DMS153 treated with DMSO at 0.1 percent for 48 hours (cell line): ENCODE measurements around the gene TMEM151A.
"Not testable (repeated sequence)": the region's sequence is repeated elsewhere in the genome, so short reads cannot be mapped to it uniquely, and the experiment has no call there.

Experiments
- DNase-seq: peaks from one replicate; lab custom pipeline; 2025; ENCODE audit not compliant: unreplicated experiment; lab: John Stamatoyannopoulos, UW

Gene TMEM151A

DNA sequence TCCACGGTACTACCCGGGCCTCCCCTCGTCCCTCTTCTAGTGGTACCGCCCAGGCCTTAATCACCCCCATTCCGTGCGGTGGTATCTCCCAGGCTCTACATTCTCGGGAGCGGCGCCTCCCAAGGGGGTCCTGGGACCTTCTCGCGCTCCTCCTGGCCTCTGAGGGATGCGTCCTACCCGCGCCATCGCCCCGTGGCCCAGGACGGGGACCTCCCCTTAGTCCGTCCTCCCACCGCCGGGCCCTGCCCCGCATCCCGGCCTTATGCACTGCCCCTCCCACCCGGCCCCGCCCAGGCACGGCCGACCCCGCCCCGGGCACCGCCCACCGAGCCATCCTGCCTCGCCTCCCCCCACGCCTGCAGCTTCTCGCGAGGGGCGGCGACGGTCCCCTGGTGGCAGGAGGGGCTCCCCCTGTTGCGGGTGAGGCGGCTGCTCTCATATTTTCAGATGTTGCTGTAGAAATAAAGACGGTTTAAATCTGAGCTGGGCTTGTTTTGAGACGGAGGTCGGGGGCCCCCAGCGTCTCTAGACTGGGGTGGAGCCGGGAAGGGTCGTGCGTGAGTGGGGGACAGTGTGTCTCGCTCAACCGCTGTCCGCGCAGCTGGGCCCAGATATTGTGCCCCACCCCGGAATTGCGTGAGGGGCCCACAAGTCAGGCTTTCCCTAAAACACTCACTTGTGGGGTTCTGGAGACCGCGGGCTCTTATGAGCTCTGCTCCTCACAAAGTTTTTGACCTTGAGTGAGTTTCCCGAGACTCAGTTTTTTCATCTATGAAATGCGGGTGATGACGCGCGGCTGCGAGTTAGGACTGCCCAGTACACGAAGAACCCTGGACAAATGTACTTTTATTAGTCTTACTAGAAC is 24.1 kb upstream of the TMEM151A start:
- peak; percentile 44 for DNase-seq

DNA sequence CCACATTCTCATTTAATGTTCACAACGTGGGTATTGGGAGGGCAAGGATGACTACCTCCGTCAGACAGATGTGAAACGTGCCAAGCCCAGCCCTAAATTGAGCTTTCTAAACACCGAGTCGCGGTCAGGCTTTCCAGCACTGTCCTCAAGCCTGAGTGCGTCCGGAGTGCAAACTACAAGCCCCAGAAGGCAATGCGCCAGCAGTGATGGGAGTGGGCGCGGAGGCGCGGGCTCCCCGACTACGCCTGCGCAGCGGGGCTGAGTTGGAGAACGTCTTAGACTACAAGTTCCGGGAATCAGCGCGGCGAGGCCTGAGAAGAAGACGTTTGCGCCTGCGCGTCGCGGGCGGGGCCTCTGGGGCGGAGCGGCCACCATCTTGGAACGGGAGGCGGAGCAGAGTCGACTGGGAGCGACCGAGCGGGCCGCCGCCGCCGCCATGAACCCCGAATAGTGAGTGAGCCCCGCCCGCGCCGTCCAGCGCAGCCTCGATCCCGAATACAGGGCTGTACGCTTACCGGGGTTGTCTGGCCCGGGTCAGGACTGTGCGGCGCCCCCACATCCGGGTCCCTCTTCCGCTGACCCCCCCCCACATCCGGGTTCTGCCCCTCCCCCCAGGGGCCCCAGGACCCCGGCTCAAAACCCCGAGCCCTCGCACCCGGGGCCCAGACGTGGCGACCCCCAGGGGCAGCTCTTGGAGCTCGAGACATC is 23.3 kb upstream of the TMEM151A start, which contains the start of gene RAB1B:
TSS of gene RAB1B (plus strand) at position 396 of the 708 bp plus-strand sequence. CDS start at position 437, 41 bp downstream.
- DNase-seq = peak; percentile 97

DNA sequence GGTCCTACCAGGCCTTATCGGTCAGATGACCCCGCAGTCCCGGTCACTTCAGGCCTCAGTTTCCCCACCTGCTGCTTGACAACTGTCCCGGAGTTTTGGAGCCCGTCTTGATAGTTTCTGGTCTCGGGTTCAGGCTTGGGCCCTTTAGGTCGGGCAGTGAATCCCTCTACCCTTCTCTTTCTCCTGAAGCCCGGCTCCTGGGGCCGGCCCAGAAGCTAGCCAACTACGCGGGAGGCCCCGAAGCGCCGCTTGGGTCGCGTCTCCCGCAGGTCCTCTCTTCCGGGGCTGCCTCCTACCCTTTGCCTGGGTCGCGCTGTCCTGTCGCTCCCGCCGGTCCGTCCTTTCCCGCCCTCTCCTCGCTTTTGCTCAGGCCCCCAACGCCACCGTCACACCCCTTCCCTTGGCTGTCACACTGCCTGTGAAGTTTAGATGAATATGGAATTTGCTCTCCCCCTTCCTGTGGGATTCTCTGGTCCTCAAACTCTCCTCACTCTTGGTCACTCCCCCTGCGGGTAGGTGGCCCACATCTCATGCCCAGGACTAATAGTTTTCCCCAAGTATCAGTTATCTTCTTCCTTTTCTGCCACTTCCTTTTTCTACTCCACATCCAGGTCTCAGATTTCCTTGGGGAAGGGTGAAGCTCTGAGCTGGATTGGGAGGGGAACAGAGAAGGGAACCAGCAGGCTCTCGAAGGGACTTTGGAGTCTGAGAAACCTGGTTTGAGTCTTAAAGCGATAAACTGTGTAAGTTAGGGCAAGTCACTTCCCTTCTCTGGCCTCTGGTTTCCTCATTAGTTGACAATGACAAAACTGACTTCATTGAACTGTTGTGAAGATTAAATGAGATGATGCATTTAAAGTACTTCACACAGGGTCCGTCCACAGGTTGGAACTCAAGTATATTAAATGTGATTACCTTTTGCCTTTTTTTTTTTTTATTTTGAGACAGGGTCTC is 22.5 kb upstream of the TMEM151A start:
- no peak for DNase-seq

DNA sequence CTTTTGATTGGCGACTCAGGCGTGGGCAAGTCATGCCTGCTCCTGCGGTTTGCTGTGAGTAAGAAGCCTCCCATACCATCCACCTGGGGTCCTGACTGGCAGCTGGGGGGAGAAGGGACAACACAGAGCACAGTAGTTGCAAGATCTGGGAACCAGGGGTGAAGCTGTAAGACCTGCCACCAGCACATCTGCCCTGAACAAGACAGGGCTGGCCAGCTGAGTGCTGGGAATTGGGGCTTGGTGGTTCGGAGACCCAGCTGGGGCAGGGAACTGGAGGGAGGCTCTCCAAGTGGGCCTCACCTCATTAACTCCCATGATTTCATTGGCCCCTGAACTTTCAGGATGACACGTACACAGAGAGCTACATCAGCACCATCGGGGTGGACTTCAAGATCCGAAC is 19.9 kb upstream of the TMEM151A start:
- no peak for DNase-seq

DNA sequence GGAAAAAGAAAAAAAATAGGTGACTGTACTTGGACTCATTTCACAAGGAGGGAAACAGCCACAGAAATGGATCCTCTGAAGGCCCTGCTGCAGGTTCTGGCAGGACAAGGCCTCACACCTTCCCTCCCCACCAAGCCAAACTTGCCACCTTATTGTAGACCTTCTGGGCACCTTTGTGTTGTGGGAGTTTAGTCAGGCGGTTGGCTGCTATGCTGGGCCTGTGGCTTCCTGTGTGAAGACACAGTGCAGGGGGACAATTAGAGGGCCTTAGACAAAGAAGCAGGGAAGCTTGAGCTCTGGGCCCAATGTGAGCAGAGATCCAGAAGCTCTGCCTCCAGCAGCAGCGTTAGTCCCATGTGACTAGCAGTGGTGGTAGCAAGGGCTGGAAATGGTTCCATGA is 19.1 kb upstream of the TMEM151A start:
- DNase-seq = no peak

DNA sequence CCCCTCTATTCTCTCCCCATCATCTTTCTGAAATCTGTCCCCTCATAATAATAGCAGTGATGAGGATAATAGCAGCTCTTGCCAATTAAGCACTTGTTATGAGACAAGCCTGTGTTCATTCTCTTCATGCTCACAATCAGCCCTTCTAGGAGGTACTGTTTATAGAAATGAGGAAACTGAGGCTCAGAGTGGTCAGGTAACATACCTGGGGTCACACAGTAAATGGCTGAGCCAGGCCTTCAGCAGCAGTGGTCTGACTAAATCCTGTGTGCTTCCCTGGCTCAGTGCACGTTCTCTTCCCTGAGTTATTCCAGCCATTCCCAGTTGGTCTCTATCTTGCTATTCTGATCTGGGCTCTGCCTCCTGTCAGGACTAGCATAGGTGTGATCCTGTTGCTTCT is 17.5 kb upstream of the TMEM151A start:
- DNase-seq = no peak

DNA sequence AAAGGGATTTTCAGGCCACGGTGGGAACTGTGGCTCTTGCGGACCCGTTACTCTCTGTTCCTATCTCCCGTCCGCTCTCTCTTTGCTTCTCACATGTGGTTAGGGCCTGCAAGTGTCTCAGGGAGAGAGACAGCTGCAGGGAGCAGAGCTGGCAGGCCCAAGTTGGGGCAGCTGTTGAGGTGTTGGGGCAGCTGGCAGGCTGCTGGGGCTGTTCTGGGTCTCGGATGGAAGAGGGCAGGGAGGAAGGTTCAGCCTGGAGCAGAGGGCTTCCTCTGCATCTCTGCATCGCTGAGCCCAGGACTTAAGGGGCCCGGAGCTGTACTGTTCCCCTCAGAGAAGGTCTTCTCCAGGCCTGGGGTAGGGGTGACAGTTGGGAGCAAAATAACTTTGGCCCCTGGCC is 16.3 kb upstream of the TMEM151A start:
- DNase-seq = no peak

DNA sequence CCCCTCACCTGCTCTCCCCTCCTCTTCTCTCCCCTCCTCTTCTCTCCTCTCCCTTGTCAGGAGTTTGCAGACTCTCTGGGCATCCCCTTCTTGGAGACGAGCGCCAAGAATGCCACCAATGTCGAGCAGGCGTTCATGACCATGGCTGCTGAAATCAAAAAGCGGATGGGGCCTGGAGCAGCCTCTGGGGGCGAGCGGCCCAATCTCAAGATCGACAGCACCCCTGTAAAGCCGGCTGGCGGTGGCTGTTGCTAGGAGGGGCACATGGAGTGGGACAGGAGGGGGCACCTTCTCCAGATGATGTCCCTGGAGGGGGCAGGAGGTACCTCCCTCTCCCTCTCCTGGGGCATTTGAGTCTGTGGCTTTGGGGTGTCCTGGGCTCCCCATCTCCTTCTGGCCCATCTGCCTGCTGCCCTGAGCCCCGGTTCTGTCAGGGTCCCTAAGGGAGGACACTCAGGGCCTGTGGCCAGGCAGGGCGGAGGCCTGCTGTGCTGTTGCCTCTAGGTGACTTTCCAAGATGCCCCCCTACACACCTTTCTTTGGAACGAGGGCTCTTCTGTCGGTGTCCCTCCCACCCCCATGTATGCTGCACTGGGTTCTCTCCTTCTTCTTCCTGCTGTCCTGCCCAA is 15.6 kb upstream of the TMEM151A start:
- no peak for DNase-seq

DNA sequence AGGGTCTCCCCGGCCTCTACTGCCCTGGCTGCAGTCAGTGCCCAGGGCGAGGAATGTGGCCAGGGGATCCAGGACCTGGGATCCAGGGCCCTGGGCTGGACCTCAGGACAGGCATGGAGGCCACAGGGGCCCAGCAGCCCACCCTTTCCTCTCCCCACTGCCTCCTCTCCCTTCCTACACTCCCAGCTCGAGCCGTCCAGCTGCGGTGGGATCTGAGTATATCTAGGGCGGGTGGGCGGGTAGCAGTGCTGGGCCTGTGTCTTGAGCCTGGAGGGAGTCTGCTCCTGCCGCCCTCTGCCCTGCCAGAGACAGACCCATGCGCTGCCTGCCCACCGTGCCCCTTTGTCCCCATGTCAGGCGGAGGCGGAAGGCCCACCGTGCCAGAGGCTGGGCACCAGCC is 15.1 kb upstream of the TMEM151A start:
- not testable (repeated sequence) for DNase-seq

DNA sequence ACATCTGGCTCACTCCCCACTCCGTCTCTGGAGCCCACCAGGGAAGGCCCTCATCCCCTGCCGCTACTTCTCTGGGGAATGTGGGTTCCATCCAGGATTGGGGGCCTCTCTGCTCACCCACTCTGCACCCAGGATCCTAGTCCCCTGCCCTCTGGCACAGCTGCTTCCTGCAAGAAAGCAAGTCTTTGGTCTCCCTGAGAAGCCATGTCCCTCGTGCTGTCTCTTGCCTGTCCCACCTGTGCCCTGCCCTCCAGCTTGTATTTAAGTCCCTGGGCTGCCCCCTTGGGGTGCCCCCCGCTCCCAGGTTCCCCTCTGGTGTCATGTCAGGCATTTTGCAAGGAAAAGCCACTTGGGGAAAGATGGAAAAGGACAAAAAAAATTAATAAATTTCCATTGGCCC is 14.6 kb upstream of the TMEM151A start:
- DNase-seq = not testable (repeated sequence)

DNA sequence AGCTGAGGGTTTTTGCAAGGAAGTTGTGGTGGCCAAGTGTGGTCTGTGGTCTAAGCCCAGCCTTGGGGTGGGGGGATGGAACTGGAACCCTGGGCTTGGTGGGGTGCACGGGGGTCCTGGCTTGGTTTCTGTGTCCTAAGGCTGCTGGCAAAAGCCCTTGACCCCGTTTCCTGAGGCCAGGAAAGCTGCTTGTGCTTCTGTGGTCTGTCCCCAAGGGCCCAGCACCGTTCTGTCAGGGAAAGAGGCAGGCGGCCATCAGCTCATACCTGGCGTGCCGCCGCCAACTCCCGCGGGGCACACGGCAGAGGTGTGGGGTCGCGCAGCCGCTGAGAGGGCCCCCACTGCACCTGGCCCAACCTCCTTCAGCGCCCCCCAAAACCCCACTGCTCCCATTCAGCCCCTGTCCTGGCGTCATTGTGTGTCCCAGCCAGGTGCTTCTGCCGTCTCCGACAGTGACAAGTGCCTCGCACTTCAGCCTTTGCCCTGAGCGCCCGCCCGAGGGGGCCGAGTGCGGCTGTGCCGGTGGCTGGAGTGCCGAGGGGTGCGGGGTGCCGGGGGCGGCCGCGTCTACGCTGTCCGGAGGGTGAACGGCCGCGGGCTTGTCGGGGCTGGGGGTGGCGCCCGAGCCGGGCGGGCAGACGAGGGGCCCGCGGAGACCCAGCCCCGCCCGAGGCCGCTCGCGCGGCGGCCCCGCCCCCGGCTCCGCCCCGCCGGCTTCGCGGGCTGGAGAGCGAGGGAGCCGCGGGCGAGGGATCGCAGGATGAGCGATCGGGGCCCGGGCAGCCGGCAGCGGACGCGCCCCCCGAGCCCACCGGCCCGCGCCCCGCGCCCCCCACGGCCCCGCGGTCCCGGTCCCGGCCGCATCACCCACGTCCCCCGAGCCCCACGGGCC is 14.0 kb upstream of the TMEM151A start, which contains the start of gene CNIH2:
TSS of gene CNIH2 (plus strand) at position 705 of the 892 bp plus-strand sequence. CDS start 282 bp downstream, outside the sequence.
- DNase-seq = no peak

DNA sequence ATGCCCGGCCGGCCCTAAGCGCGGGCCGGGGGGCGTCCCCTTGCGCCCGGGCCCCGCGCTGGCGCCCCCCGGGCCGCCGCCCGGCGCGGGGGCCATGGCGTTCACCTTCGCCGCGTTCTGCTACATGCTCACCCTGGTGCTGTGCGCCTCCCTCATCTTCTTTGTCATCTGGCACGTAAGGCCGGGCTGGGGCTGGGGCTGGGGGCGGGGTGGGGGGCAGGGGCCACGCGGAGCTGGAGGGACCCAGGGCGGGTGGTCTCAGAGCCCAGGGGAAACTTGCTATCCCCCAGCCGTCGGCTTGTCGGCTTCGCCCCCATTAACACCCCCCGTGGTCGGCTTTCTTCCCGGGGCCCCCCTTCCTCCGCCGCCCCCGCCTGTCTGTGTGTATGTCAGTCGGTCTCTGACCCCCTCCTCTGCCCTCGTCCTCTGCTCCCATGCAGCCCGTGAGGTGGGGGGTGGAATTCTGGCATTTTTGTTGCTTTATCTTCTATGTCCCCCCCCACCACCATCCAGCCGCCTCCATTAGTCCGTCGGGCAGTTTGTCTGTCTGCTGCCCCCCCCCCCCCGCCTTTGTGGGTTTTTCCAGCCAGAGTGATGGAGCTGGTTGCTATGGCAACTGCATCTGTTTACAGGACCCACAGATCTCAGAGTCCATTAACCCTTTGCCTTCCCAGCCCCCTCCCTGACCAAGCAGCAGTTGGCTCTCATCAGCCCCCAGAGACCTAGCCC is 13.2 kb upstream of the TMEM151A start:
- no peak for DNase-seq

DNA sequence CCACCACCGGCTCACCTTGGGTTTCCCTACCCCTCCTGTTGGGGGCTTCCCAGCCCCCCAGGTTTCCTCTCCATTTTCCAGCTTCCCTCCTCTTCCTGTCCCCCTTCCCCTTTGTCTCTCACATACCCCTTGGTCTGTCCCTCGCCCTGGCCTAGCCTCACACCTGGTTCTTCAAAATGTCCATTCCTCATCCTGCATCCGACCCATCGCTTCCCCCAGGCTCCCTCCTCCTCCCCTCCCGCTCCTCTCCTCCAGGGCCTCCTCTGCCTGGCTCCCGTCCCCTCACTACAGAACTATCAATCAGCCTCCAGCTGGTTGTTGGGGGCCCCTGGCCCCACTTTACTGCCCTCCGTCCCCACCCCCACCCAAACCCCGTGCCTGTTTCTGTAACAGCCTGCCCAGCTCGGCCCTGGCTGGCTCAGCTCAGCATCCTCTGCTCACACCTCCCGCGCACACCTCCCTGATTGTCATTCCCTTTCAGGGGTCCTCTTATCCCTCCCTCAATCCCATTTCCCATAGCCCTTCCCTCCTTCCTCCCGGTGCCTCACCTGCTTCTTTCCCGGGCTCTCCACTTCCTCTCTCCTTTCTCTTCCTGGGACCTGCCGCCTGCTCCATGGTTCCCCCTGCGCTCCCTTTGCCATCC is 12.5 kb upstream of the TMEM151A start:
- DNase-seq = no peak

DNA sequence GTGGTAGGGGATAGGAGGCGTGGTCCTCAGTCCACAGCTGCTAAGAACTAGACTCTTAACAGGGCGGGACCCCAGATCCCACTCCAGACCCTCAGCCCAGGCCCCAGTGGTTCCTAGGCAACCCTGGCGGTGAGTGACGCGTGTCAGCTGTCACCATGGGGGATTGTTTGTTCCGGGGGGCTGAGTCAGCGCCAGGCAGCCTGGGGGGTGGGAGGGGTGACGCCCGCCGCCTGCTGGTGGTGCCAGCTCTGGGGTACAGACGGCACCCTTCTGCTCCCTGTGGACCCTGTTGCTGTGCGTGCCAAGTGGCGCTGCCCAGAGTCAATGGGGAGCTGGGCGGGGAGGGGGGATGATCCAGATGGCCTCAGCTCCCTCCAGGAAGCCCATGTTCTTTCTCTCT is 11.3 kb upstream of the TMEM151A start:
- DNase-seq = no peak

DNA sequence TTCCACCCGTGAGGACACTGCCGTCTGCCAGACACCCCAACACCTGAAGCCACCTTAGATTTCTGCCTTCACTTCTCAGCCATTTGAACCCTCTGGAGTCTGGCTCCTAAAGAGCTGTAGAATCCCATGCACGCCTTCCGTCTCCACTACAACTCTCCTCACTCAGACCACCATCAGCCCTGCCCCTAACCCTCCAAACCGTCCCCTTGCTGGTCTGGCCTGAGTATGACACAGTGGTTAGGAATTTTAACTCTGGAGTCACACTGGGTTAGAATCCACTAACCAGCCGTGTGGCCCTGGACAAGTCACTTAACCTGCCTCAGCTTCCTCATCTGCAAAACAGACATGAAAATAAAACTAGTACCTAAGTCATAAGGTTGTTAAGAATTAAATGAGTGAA is 10.7 kb upstream of the TMEM151A start:
- no peak for DNase-seq

DNA sequence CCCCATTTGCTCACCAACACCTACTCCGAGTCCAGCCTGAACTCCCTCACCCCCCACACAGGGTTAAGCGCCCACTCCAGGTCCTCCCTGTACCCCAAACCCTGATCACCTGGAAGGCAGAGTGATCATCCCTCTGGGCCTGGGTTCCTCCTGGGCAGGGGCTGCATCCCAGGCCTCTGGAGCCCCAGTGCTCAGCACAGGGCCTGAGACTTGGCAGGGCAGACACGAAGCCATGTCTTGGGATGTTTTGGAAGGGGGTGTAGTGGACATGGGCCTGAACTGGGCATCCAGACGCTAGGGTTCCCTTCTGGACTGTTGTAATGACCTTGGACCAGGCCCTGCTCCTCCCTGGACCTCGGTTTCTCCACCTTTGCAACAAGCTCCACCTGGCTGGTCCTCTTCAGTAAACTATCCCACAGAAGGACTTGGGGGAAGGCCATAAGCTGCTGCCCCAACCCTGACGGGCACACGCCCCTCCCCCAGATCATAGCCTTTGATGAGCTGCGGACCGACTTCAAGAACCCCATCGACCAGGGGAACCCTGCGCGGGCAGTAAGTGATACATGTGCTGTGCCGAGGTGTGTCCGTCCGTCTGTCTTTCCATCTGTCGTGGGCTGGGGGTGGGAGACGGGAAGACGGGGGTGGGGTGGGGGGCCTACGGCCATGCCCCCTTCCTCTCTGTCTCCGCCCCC is 9.8 kb upstream of the TMEM151A start:
- no peak for DNase-seq

DNA sequence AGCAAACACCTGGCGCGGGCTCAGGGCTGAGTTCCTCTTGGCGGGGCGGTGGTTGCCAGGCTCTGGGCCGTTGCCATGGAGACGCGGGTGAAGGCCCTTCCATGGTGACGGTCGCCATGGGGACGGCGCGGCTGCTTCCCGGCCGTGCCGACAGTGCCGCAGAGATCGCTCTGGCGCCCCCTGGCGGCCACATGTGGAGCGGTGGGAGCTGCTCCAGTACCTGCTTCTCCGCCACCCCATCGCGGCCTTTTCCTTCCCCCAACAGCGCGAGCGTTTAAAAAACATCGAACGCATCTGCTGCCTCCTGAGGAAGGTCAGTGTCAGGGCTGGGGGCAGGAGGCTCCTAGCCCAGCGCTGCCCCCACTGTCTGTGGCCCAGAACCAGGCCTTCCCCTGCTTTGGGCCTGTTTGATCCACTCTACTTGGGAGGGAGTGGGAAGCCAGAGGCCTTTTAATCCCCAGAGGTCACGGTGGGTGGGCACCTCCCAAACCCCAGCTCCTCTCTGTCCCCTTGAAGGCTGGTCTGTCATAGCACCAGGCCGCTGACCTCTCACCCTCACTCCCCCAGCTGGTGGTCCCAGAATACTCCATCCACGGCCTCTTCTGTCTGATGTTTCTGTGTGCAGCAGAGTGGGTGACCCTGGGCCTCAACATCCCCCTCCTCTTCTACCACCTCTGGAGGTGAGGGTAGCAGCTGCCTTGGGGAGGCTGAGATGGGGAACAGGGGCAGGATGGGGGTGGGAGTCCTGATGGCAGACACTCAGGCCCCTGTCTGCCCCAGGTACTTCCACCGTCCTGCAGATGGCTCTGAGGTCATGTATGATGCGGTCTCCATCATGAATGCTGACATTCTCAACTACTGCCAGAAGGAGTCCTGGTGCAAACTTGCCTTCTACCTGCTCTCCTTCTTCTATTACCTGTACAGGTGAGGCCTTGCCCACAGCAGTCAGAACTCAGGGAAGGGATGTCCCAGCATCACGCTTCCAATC is 8.9 kb upstream of the TMEM151A start:
- peak; percentile 92 for DNase-seq
